Progenitor cell of endocrine pancreas (in vitro differentiated cells): ENCODE results near the gene HRH3. TPM values are rescaled to one million over a fixed set of nuclear protein-coding genes. Genes with fewer than 3 reads are reported as not detected.

Source experiments
- DNase-seq: peaks from one replicate; pipeline ENCODE4 v3.0.0; 2021; ENCODE audit warnings: low spot score; ENCODE audit not compliant: unreplicated experiment
- H3K27ac Mint-ChIP-seq: 2 replicates; pipeline ENCODE4 v1.8.0; 2021; ENCODE audit warnings: mild to moderate bottlenecking, moderate library complexity, mixed read lengths
- H3K27me3 Mint-ChIP-seq: 2 replicates; pipeline ENCODE4 v1.8.0; 2021; ENCODE audit warnings: mixed read lengths
- H3K36me3 Mint-ChIP-seq: 2 replicates; pipeline ENCODE4 v1.8.0; 2022; ENCODE audit warnings: mixed read lengths; ENCODE audit not compliant: insufficient read depth
- H3K4me1 Mint-ChIP-seq: 2 replicates; pipeline ENCODE4 v1.8.0; 2021; ENCODE audit warnings: low read depth, mixed read lengths
- H3K4me3 Mint-ChIP-seq: 2 replicates; pipeline ENCODE4 v1.8.0; 2021; ENCODE audit warnings: low read depth, mild to moderate bottlenecking, moderate library complexity, mixed read lengths
- H3K9me3 Mint-ChIP-seq: 2 replicates; pipeline ENCODE4 v1.8.0; 2021; ENCODE audit warnings: low read depth, mixed read lengths
- total RNA-seq: library from RNA; stranded (reverse); gene quantifications from 2 replicates; pipeline ENCODE4 v1.2.1, GENCODE V29; 2021
- TF ChIP-seq, protein P1 (sequence below): fragments of 200-600 bp; sonication (generic); IDR thresholded peaks from one replicate; pipeline ENCODE4 v1.5.0; 2021; ENCODE audit warnings: antibody characterized with exemption, mild to moderate bottlenecking; ENCODE audit not compliant: unreplicated experiment

The HRH3 gene
- total RNA-seq, 1 donor from 2014 or later, result 0.10 TPM

DNA sequence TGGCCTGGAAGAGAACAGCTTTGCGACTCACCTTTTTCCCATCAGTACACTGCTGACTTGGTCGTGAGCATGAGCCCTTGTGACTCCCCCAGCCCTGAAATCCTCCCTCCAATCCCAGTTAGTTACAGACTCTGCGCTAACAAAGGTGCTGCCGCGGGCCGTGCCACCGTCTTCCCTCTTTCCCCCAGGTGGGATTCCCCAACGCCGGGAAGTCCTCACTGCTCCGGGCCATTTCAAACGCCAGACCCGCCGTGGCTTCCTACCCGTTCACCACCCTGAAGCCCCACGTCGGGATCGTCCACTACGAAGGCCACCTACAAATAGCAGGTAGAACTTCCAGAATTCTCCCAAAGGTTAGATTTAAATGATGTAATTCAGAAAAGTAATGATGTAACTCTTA, 21.1 kb downstream of the HRH3 start:
- TF ChIP-seq, protein P1, sequence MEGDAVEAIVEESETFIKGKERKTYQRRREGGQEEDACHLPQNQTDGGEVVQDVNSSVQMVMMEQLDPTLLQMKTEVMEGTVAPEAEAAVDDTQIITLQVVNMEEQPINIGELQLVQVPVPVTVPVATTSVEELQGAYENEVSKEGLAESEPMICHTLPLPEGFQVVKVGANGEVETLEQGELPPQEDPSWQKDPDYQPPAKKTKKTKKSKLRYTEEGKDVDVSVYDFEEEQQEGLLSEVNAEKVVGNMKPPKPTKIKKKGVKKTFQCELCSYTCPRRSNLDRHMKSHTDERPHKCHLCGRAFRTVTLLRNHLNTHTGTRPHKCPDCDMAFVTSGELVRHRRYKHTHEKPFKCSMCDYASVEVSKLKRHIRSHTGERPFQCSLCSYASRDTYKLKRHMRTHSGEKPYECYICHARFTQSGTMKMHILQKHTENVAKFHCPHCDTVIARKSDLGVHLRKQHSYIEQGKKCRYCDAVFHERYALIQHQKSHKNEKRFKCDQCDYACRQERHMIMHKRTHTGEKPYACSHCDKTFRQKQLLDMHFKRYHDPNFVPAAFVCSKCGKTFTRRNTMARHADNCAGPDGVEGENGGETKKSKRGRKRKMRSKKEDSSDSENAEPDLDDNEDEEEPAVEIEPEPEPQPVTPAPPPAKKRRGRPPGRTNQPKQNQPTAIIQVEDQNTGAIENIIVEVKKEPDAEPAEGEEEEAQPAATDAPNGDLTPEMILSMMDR, result no peak
- no peaks in the 10 kb centered on the region for H3K9me3 Mint-ChIP-seq
- H3K27me3 Mint-ChIP-seq, result no peaks in the 10 kb centered on the region
- no peak overlapping the region for H3K27ac Mint-ChIP-seq
- no peak for DNase-seq
- H3K4me3 Mint-ChIP-seq, result no peak overlapping the region
- H3K36me3 Mint-ChIP-seq, result peaks cover 23% of the 10 kb centered on the region
- no peaks in the 10 kb centered on the region for H3K4me1 Mint-ChIP-seq

GRCh38 chr20:62198496-62198895, 21.6 kb downstream of the HRH3 start:
- Mint-ChIP-seq H3K4me1 (no peaks in the 10 kb centered on the region), H3K9me3 (no peaks in the 10 kb centered on the region), H3K4me3 (no peak overlapping the region), H3K27me3 (no peaks in the 10 kb centered on the region), H3K27ac (no peak overlapping the region), H3K36me3 (peaks cover 23% of the 10 kb centered on the region)
- no peak for DNase-seq
- TF ChIP-seq, protein P1, result no peak

DNA sequence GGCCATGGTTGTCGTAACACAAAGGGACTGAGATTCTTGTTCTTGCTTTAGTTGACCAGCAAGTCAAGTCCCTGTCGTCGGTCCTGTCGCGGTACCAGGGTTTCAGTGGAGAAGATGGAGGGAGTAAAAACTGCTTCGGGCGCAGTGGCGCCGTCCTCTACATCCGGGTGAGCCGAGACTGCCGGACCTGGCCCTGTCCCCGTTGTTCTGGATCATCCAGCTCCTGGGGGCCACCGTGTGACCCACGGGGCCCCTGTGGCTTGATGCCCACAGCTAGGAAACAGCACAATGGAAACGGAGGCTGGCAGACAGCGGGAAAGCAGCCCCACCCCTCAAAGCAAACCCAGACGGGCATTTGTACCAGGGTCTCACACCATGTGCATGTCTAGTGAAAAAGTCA, 22.3 kb downstream of the HRH3 start:
- Mint-ChIP-seq H3K4me1 (no peaks in the 10 kb centered on the region), H3K9me3 (no peaks in the 10 kb centered on the region), H3K27me3 (no peaks in the 10 kb centered on the region), H3K4me3 (no peak overlapping the region), H3K27ac (no peak overlapping the region), H3K36me3 (peaks cover 23% of the 10 kb centered on the region)
- TF ChIP-seq, protein P1, result no peak
- no peak for DNase-seq

DNA sequence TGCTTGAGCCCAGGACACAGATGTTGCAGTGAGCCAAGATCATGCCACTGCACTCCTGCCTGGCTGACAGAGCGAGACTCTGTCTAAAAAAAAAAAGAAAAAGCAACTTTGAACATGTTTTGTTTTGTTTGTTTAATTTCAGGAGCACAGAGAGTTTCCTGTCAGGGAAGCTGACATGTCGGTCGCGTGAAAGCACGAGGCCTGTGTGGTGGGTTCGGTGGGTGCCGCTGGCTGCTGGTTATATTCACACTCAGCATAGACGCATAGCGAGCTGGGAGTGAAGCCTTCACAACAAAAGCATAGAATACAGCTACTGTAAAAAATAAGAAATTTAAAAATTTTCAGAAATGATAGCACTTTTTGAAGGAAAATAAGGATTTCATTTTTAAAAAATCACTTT, 22.8 kb downstream of the HRH3 start:
- Mint-ChIP-seq H3K9me3 (no peaks in the 10 kb centered on the region), H3K36me3 (peaks cover 23% of the 10 kb centered on the region), H3K4me3 (no peak overlapping the region), H3K27me3 (no peaks in the 10 kb centered on the region), H3K4me1 (no peaks in the 10 kb centered on the region), H3K27ac (no peak overlapping the region)
- TF ChIP-seq, protein P1, result no peak
- no peak for DNase-seq

GRCh38 chr20:62196286-62196685, 23.8 kb downstream of the HRH3 start:
- Mint-ChIP-seq H3K4me3 (no peak overlapping the region), H3K27ac (no peak overlapping the region), H3K4me1 (no peaks in the 10 kb centered on the region), H3K27me3 (no peaks in the 10 kb centered on the region), H3K9me3 (no peaks in the 10 kb centered on the region), H3K36me3 (peaks cover 20% of the 10 kb centered on the region)
- TF ChIP-seq, protein P1, result no peak
- no peak for DNase-seq
